ENCODE measurements around the gene ARID1B. TPM values are rescaled to one million over a fixed set of nuclear protein-coding genes. Genes with fewer than 3 reads are reported as not detected.

The ARID1B gene
- polyA plus RNA-seq, 1 experiment, result 19.2 TPM

DNA sequence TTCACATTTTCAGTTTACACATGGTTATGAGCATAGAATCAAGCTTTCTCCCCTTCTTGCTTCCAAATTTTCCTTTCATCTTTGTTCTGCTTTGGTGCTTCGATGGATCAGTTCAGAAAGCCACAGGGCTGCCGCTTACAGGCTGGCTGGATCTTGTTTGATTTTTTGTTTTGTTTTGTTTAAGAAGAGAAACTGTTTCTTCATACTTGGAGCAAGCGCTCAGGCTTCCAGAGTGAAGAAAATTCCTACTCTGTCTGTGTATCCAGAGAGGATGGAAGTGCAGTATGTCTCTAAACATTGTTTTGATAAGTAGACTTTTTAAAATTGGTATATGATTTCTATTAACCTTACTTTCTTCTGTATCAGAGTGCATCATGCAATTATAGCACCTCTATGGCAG lies 66.9 kb downstream of the ARID1B start:
- no peaks in the 10 kb centered on the region for H3K9me3 ChIP-seq (ENCODE audit: control insufficient read depth, insufficient read depth, low read length)
- DNase-seq (ENCODE audit: low read depth, low spot score), result no peak
- TF ChIP-seq, protein P1, sequence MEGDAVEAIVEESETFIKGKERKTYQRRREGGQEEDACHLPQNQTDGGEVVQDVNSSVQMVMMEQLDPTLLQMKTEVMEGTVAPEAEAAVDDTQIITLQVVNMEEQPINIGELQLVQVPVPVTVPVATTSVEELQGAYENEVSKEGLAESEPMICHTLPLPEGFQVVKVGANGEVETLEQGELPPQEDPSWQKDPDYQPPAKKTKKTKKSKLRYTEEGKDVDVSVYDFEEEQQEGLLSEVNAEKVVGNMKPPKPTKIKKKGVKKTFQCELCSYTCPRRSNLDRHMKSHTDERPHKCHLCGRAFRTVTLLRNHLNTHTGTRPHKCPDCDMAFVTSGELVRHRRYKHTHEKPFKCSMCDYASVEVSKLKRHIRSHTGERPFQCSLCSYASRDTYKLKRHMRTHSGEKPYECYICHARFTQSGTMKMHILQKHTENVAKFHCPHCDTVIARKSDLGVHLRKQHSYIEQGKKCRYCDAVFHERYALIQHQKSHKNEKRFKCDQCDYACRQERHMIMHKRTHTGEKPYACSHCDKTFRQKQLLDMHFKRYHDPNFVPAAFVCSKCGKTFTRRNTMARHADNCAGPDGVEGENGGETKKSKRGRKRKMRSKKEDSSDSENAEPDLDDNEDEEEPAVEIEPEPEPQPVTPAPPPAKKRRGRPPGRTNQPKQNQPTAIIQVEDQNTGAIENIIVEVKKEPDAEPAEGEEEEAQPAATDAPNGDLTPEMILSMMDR (IDR thresholded peaks at IDR 0.05; ENCODE audit: low read depth, low read length), result no peak
- H3K4me3 ChIP-seq (ENCODE audit: low read depth, low read length), result no peak overlapping the region
- CTCF ChIA-PET, result no interaction called here
- H3K27ac ChIP-seq (ENCODE audit: low read depth, low read length), result no peak overlapping the region
- no peaks in the 10 kb centered on the region for H3K27me3 ChIP-seq (ENCODE audit: control insufficient read depth, insufficient read depth, low read length)
- POLR2A ChIA-PET, result no interaction called here

DNA sequence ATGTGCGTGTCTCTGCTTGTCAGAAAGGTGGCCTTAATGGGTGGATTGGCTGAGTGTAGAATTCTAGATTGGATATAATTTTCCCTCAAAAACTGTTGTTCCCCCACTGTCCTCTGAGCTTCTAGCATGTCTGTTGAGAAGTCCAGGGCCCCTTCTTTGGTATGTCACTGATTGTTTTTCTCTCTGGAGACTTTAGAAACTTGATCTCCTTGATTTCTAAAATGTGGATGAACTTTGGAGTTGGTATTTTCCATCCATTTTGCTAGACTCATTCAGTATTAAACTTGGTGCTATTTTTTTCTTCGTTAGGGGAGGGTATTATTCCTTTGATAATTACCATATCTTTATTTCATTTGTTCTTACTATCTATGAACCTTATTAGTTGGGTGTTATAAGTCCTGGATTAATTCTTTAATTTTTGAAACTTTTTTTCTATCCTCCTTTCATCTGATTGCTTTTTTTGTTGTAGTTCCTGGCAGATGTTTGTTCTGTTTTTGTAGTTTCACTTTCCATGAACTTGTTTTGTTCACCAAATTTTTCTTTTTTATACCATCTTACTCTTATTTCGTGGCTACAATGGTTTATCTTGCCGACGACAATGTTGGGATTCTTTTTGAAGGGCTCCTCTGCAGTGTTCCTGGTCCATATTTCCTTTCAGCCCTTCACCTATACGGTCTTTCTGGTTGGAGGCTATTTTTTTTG lies 68.4 kb downstream of the ARID1B start:
- no peaks in the 10 kb centered on the region for H3K27me3 ChIP-seq (ENCODE audit: control insufficient read depth, insufficient read depth, low read length)
- POLR2A ChIA-PET, result no interaction called here
- H3K4me3 ChIP-seq (ENCODE audit: low read depth, low read length), result no peak overlapping the region
- DNase-seq (ENCODE audit: low read depth, low spot score), result no peak
- H3K9me3 ChIP-seq (ENCODE audit: control insufficient read depth, insufficient read depth, low read length), result no peaks in the 10 kb centered on the region
- no peak overlapping the region for H3K27ac ChIP-seq (ENCODE audit: low read depth, low read length)
- CTCF ChIA-PET, result no interaction called here
- TF ChIP-seq, protein P1 (IDR thresholded peaks at IDR 0.05; ENCODE audit: low read depth, low read length), result no peak

DNA sequence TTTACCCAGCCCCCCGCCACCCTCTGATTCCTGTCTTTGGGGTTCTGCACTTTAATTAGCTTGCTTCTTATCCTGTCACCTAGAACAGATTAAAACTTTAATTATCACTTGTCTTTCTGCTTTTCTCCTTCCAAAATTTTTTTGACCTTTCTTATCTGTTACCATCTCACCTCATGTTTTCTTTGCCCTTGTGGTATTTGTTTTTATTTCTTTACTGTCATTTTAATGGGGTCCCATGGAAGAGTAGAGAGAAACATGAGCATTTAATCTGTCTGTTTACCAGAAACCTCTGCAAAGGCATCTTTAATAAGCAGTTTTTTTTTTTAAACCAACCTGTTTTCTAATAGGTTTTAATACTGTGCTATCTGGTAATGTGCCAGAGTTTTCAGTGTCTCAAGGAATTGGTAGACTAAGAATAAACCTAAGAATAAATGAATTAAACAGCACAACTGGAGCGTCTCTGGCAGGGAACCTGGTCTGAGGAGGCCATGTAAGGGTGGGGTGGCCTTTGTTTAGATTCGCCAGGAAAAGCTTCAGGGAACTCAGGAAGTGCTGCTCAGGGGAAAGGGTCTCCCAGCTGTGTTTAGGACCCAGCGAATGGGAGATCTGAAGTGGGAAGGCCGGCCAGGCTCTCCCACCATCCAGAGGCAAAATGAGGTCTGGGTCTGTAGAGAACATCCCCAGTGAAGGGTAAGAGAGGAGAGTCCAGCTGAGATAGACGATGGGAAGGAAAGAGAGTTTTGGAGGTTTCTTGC lies 69.8 kb downstream of the ARID1B start:
- no peaks in the 10 kb centered on the region for H3K27me3 ChIP-seq (ENCODE audit: control insufficient read depth, insufficient read depth, low read length)
- CTCF ChIA-PET, result no interaction called here
- TF ChIP-seq, protein P1 (IDR thresholded peaks at IDR 0.05; ENCODE audit: low read depth, low read length), result no peak
- no peak overlapping the region for H3K4me3 ChIP-seq (ENCODE audit: low read depth, low read length)
- no peak for DNase-seq (ENCODE audit: low read depth, low spot score)
- POLR2A ChIA-PET, result no interaction called here
- H3K9me3 ChIP-seq (ENCODE audit: control insufficient read depth, insufficient read depth, low read length), result no peaks in the 10 kb centered on the region
- H3K27ac ChIP-seq (ENCODE audit: low read depth, low read length), result no peak overlapping the region

DNA sequence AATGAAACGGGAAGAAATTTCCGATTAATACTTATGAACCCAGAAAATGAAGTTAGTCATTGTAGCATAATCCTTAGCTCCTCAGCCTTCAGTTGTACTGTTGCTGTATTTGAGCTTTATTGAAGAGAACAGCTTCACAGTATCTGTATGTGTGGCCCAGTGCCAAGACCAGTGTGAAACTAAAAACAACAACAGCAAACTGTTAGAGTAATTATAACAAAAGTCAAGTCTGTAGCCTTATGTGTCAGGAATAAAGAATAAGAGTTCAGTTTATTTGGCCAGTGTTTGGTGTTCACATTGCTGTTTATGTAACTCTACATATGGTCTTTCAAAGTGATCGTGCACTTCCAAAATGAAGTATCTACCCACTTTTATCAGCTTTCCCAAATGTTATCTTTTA lies 70.9 kb downstream of the ARID1B start:
- ChIA-PET CTCF (no interaction called here), POLR2A (no interaction called here)

DNA sequence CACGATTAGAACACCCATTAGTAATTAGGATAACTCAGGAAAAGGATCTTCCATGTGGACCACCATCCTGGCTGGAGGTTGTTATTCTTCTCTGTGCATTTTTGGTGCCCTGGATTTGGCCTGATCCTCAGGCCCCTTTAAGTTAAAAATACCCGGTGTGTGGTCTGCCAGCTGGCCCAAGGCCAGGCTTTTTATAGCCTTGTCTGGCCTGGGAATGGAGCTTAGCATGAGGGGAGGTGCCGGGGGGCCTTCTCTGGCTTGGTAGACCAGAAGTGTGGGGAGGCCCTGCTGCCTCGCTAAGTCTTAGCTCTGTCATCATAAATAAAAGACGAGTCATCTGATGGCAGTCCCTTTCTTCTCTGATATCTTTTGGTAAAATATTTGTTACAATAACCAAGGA lies 71.4 kb downstream of the ARID1B start:
- H3K9me3 ChIP-seq (ENCODE audit: control insufficient read depth, insufficient read depth, low read length), result no peaks in the 10 kb centered on the region
- no peak overlapping the region for H3K27ac ChIP-seq (ENCODE audit: low read depth, low read length)
- no peaks in the 10 kb centered on the region for H3K27me3 ChIP-seq (ENCODE audit: control insufficient read depth, insufficient read depth, low read length)
- TF ChIP-seq, protein P1 (IDR thresholded peaks at IDR 0.05; ENCODE audit: low read depth, low read length), result no peak
- ChIA-PET CTCF (no interaction called here), POLR2A (no interaction called here)
- no peak overlapping the region for H3K4me3 ChIP-seq (ENCODE audit: low read depth, low read length)
- no peak for DNase-seq (ENCODE audit: low read depth, low spot score)

More for the DNA sequence above, 70.9 kb downstream of the ARID1B start:
- H3K27ac ChIP-seq (ENCODE audit: low read depth, low read length), result no peak overlapping the region
- H3K4me3 ChIP-seq (ENCODE audit: low read depth, low read length), result no peak overlapping the region
- TF ChIP-seq, protein P1 (IDR thresholded peaks at IDR 0.05; ENCODE audit: low read depth, low read length), result no peak
- no peaks in the 10 kb centered on the region for H3K9me3 ChIP-seq (ENCODE audit: control insufficient read depth, insufficient read depth, low read length)
- H3K27me3 ChIP-seq (ENCODE audit: control insufficient read depth, insufficient read depth, low read length), result no peaks in the 10 kb centered on the region
- no peak for DNase-seq (ENCODE audit: low read depth, low spot score)

Measured in AG04450 (cell line).